Skeletal muscle tissue (tissue), 4 donors: ENCODE data around the gene ISY1. TPM values are rescaled to one million over a fixed set of nuclear protein-coding genes. Genes with fewer than 3 reads are reported as not detected.
"Not testable (repeated sequence)": the region's sequence is repeated elsewhere in the genome, so short reads cannot be mapped to it uniquely, and the experiment has no call there.

Experiments used
- H3K27ac ChIP-seq: one replicate; pipeline ENCODE4 v1.7.0; 2013; ENCODE audit warnings: mild to moderate bottlenecking, low read depth, low read length, inconsistent platforms
- H3K27me3 ChIP-seq, 3 donors: one replicate each; pipeline ENCODE4 v1.7.0; 2013; ENCODE audit warnings: low read length in 3 of 3; ENCODE audit not compliant: control insufficient read depth in 3 of 3, insufficient read depth in 3 of 3
- H3K36me3 ChIP-seq, 3 donors: one replicate each; pipeline ENCODE4 v1.7.0; 2013; ENCODE audit warnings: low read length in 3 of 3; ENCODE audit not compliant: control insufficient read depth in 3 of 3, insufficient read depth in 3 of 3
- H3K4me1 ChIP-seq, 3 donors: one replicate each; pipeline ENCODE4 v1.7.0; 2013; ENCODE audit warnings: low read length in 3 of 3, mild to moderate bottlenecking in 3 of 3; ENCODE audit not compliant: control insufficient read depth in 3 of 3, insufficient read depth in 3 of 3
- H3K4me3 ChIP-seq, 3 donors: one replicate each; pipeline ENCODE4 v1.7.0; 2013; ENCODE audit warnings: low read length in 3 of 3
- H3K9ac ChIP-seq, 3 donors: one replicate each; pipeline ENCODE4 v1.7.0; 2013; ENCODE audit warnings: low read length in 3 of 3, mild to moderate bottlenecking in 3 of 3, moderate library complexity in 2 of 3, low read depth in 1 of 3
- H3K9me3 ChIP-seq, 3 donors: one replicate each; pipeline ENCODE4 v1.7.0; 2013; ENCODE audit warnings: low read length in 3 of 3; ENCODE audit not compliant: control insufficient read depth in 3 of 3
- total RNA-seq: library from RNA; depleted of rRNA; stranded (reverse); fragments of >200 nt; gene quantifications from one replicate; pipeline ENCODE4 v1.2.3, GENCODE V29; 2014
- donor health status: Osteomylitis.

Gene ISY1
- total RNA-seq, 1 donor from 2014 or later, result 27.1 TPM

- Histone ChIP-seq H3K36me3 (peaks cover 0 to 8% (median 0%) of the 10 kb centered on the region in 3 donors), H3K9ac (peak overlapping the region in 2 of 3 donors; percentile 8 to 58), H3K4me1 (peaks cover 3 to 13% (median 11%) of the 10 kb centered on the region in 3 donors), H3K27ac (peak overlapping the region; percentile 100), H3K4me3 (no peak overlapping the region), H3K9me3 (no peaks in the 10 kb centered on the region), H3K27me3 (no peaks in the 10 kb centered on the region)
These were observed 27.0 kb upstream of the ISY1 start for GRCh38 chr3:129187857-129188256.

- H3K4me1 ChIP-seq, result peaks cover 7 to 16% (median 10%) of the 10 kb centered on the region in 3 donors
- H3K9me3 ChIP-seq, result no peaks in the 10 kb centered on the region
- peak overlapping the region in 2 of 3 donors; percentile 0 to 97 for H3K4me3 ChIP-seq
- H3K27ac ChIP-seq, result peak overlapping the region; percentile 100
- H3K27me3 ChIP-seq, result no peaks in the 10 kb centered on the region
- H3K9ac ChIP-seq, result peak overlapping the region in 2 of 3 donors; percentile 34 to 98
- H3K36me3 ChIP-seq, result peaks cover 0 to 12% (median 0%) of the 10 kb centered on the region in 3 donors
These were observed 24.9 kb upstream of the ISY1 start for GRCh38 chr3:129185783-129186182.

- peak overlapping the region; percentile 93 to 97 (median 93) for H3K4me3 ChIP-seq
- H3K27me3 ChIP-seq, H3K9me3 ChIP-seq: not testable (repeated sequence)
- peak overlapping the region; percentile 98 to 100 (median 99) for H3K9ac ChIP-seq
- H3K27ac ChIP-seq, result peak overlapping the region; percentile 100
- H3K36me3 ChIP-seq, result peaks cover 0 to 12% (median 2%) of the 10 kb centered on the region in 3 donors
- H3K4me1 ChIP-seq, result peaks cover 14 to 20% (median 16%) of the 10 kb centered on the region in 3 donors
These were observed 24.1 kb upstream of the ISY1 start for GRCh38 chr3:129184784-129185542.

GRCh38 chr3:129184396-129184657 is 23.5 kb upstream of the ISY1 start:
- Histone ChIP-seq H3K36me3 (peaks cover 0 to 12% (median 2%) of the 10 kb centered on the region in 3 donors), H3K27me3 (no peaks in the 10 kb centered on the region), H3K4me1 (peaks cover 18 to 23% (median 22%) of the 10 kb centered on the region in 3 donors), H3K27ac (peak overlapping the region; percentile 100), H3K4me3 (peak overlapping the region; percentile 93 to 97 (median 93)), H3K9ac (peak overlapping the region; percentile 98 to 100 (median 99)), H3K9me3 (no peaks in the 10 kb centered on the region)

- H3K27me3 ChIP-seq, result no peaks in the 10 kb centered on the region
- H3K36me3 ChIP-seq, result peaks cover 0 to 12% (median 2%) of the 10 kb centered on the region in 3 donors
- H3K9ac ChIP-seq, result peak within 1 kb of the TSS; percentile 100
- H3K4me3 ChIP-seq, result peak within 1 kb of the TSS; percentile 95 to 97 (median 97)
- peak within 1 kb of the TSS; percentile 100 for H3K27ac ChIP-seq
- H3K4me1 ChIP-seq, result peaks cover 24 to 29% (median 27%) of the 10 kb centered on the region in 3 donors
- H3K9me3 ChIP-seq, result no peaks in the 10 kb centered on the region
These were observed 22.9 kb upstream of the ISY1 start, which contains the start of gene CNBP for GRCh38 chr3:129183569-129184395. CNBP (minus strand) TSS chr3:129183896; CDS start chr3:129171757, 12,139 bp downstream.

- Histone ChIP-seq H3K36me3 (peaks cover 4 to 12% (median 5%) of the 10 kb centered on the region in 3 donors), H3K27ac (peak overlapping the region; percentile 100), H3K9ac (peak overlapping the region; percentile 100), H3K4me1 (peaks cover 32 to 39% (median 38%) of the 10 kb centered on the region in 3 donors), H3K9me3 (no peaks in the 10 kb centered on the region), H3K27me3 (no peaks in the 10 kb centered on the region), H3K4me3 (peak overlapping the region; percentile 95 to 97 (median 97))
These were observed 21.7 kb upstream of the ISY1 start for GRCh38 chr3:129182390-129183185.

GRCh38 chr3:129181819-129182218 is 21.0 kb upstream of the ISY1 start:
- Histone ChIP-seq H3K4me1 (peaks cover 36 to 47% (median 43%) of the 10 kb centered on the region in 3 donors), H3K36me3 (peaks cover 4 to 12% (median 5%) of the 10 kb centered on the region in 3 donors), H3K9me3 (no peaks in the 10 kb centered on the region), H3K27me3 (no peaks in the 10 kb centered on the region), H3K9ac (peak overlapping the region; percentile 100), H3K4me3 (peak overlapping the region; percentile 95 to 97 (median 97)), H3K27ac (peak overlapping the region; percentile 100)

GRCh38 chr3:129180461-129180860 is 19.6 kb upstream of the ISY1 start:
- peak overlapping the region; percentile 100 for H3K27ac ChIP-seq
- H3K27me3 ChIP-seq, result no peaks in the 10 kb centered on the region
- H3K4me3 ChIP-seq, result peak overlapping the region in 2 of 3 donors; percentile 55 to 97
- no peaks in the 10 kb centered on the region for H3K9me3 ChIP-seq
- H3K36me3 ChIP-seq, result peaks cover 4 to 12% (median 5%) of the 10 kb centered on the region in 3 donors
- peaks cover 49 to 60% (median 56%) of the 10 kb centered on the region in 3 donors for H3K4me1 ChIP-seq
- peak overlapping the region; percentile 52 to 100 (median 58) for H3K9ac ChIP-seq

GRCh38 chr3:129176051-129176450 is 15.2 kb upstream of the ISY1 start:
- Histone ChIP-seq H3K9ac (no peak overlapping the region), H3K9me3 (no peaks in the 10 kb centered on the region), H3K4me1 (peaks cover 69 to 72% (median 70%) of the 10 kb centered on the region in 3 donors), H3K4me3 (peak overlapping the region; percentile 11 to 45 (median 11)), H3K27me3 (no peaks in the 10 kb centered on the region), H3K36me3 (peaks cover 2 to 14% (median 10%) of the 10 kb centered on the region in 3 donors), H3K27ac (peak overlapping the region; percentile 100)
